Erythroblast (primary cell): ENCODE measurements around the gene RNU4-1.

Source experiments
- GATA1 ChIP-seq: IDR thresholded peaks from 2 replicates; pipeline ENCODE4 v1.6.1; 2011; ENCODE audit warnings: low read depth, mild to moderate bottlenecking, control low read depth, low read length, moderate library complexity
- POLR2A ChIP-seq: IDR thresholded peaks from 2 replicates; pipeline ENCODE4 v1.6.1; 2011; ENCODE audit warnings: mild to moderate bottlenecking, low read length

DNA sequence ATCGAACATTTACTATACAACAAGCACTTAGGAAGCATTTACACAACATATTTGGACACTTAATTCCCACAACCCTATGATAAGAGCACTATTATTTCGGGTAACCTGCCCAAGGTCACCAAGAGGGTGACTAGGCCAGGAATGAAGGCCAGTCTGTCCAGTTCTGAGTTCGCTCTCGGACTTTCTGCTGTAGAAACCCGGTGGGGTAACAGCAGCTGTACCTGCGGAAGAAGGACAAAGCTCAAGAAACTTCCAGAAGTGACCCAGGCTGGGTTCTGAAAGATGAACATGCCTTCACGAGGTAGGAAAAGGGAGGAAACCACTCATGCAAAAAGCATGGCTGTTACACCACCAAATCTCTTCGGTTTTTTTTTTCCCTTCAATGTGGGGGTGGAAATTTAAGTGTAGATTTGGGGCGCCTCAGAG lies 23.8 kb upstream of the RNU4-1 start:
- TF ChIP-seq POLR2A (no peak), GATA1 (no peak)
